IPS-20b (cell line): ENCODE measurements around the gene MIPEP.

Experiments used
- H3K27ac ChIP-seq: one replicate; pipeline ENCODE4 v1.5.1; 2013; ENCODE audit warnings: low read length
- H3K27me3 ChIP-seq: 2 replicates; pipeline ENCODE4 v1.6.1; 2013; ENCODE audit warnings: mild to moderate bottlenecking, low read length, inconsistent platforms; ENCODE audit not compliant: insufficient read depth
- H3K36me3 ChIP-seq: 2 replicates; pipeline ENCODE4 v1.6.1; 2013; ENCODE audit warnings: low read depth, mild to moderate bottlenecking, inconsistent platforms, low read length, moderate library complexity; ENCODE audit not compliant: insufficient read depth
- H3K4me1 ChIP-seq: 2 replicates; pipeline ENCODE4 v1.6.1; 2013; ENCODE audit warnings: mild to moderate bottlenecking, control low read depth, inconsistent platforms, low read length, moderate library complexity; ENCODE audit not compliant: insufficient read depth
- H3K4me3 ChIP-seq: 2 replicates; pipeline ENCODE4 v1.5.1; 2013; ENCODE audit warnings: mild to moderate bottlenecking, low read length, inconsistent platforms
- H3K9ac ChIP-seq: 2 replicates; pipeline ENCODE4 v1.6.1; 2013; ENCODE audit warnings: low read depth, mild to moderate bottlenecking, inconsistent platforms, low read length, moderate library complexity
- H3K9me3 ChIP-seq: 2 replicates; pipeline ENCODE4 v1.6.1; 2013; ENCODE audit warnings: mild to moderate bottlenecking, low read depth, low read length, inconsistent platforms; ENCODE audit not compliant: insufficient read depth

Gene MIPEP

DNA sequence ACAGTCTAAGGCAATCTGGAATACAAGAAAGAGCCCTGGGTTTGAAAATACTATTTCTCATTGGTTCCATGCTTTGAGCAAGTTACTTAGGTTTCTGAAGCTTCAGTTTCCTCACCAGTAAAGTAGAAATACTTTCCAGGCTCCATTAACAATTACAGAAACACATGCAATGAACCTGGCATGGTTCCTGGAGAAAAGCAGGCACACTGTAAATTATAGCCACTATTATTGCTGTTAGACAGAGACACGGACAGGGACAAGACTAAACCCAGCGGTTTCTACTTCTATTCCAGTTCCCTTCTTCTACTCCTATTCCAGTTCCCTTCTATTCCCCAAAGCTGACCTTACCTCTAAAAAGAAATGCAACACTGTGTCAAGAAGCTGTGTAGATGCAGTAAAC is 41.2 kb downstream of the MIPEP start:
- no peak overlapping the region for H3K9ac ChIP-seq
- H3K27ac ChIP-seq, result no peak overlapping the region
- no peaks in the 10 kb centered on the region for H3K4me1 ChIP-seq
- H3K36me3 ChIP-seq, result no peaks in the 10 kb centered on the region
- no peaks in the 10 kb centered on the region for H3K9me3 ChIP-seq
- no peak overlapping the region for H3K4me3 ChIP-seq
- H3K27me3 ChIP-seq, result no peaks in the 10 kb centered on the region

DNA sequence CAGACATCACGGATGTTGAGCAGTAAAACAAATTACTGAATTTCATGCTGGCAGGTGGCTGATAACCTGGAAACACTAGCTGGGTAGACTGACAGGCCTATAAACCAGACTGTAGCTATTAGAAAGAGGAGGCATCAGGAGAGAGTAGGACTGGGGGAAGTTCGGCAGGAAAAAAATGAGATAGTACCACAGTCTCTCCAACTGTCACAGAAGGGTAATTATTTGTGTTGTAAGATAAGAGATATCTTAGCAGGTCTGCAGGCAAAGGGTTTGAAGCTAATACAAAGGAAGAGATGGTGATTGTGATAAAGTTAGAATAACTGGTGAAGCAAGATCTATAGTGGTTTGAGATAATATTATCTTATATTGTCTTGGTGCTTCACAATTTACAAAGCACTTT is 41.7 kb downstream of the MIPEP start:
- H3K4me3 ChIP-seq, result no peak overlapping the region
- H3K4me1 ChIP-seq, result no peaks in the 10 kb centered on the region
- H3K27ac ChIP-seq, result no peak overlapping the region
- H3K27me3 ChIP-seq, result no peaks in the 10 kb centered on the region
- H3K9me3 ChIP-seq, result no peaks in the 10 kb centered on the region
- H3K36me3 ChIP-seq, result no peaks in the 10 kb centered on the region
- H3K9ac ChIP-seq, result no peak overlapping the region

DNA sequence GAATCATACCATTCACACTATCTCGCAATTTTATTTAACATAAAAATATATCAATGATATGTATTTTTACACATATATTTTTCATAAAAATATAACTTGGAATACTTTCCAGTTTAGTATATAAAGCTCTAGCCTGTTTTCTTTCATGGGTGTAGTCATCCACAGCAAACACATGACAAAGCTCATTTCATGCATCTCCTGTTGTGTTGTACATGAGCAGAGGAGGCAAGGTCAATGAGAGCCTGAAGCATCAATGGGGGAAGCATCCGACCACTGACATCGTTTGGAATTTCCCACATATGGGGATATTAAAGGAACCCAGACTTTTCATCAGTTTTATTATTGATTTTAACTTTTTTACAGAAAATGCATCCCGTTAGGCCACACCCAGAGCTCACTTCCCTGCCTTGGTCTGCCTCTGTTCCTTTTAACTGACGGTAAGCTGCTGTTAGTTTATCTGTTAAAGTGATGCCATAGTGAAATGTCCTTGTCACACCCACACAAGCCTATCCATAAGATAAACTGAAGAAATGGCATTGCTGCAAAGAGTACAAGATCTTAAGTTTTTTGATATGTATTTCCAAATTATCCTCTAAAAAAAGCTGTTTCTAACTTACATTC is 44.0 kb downstream of the MIPEP start:
- Histone ChIP-seq H3K9me3 (no peaks in the 10 kb centered on the region), H3K4me3 (no peak overlapping the region), H3K27me3 (no peaks in the 10 kb centered on the region), H3K27ac (no peak overlapping the region), H3K36me3 (no peaks in the 10 kb centered on the region), H3K9ac (no peak overlapping the region), H3K4me1 (no peaks in the 10 kb centered on the region)

DNA sequence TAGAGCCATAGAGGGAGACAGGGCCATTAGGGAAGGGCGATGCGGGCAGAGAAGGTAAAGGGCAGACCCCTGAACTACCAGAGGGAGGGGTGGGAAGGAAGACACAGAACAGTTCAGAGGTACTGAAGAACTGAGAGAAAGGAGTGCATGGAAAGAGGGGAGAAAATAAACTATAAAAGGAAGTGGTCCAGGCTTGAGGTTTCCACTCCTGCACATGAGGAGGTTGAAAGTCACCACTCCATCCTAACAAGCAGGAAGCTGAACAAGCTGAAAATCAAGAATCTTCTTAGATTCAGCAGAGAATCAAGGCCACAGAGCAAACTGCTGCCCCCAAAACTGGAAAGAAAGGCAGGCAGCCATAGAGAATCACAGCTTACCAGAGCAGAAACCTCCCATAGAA is 45.1 kb downstream of the MIPEP start:
- Histone ChIP-seq H3K27ac (no peak overlapping the region), H3K9ac (no peak overlapping the region), H3K9me3 (no peaks in the 10 kb centered on the region), H3K4me3 (no peak overlapping the region), H3K4me1 (no peaks in the 10 kb centered on the region), H3K36me3 (no peaks in the 10 kb centered on the region; the same call in 1 of the 2 replicates), H3K27me3 (no peaks in the 10 kb centered on the region)

DNA sequence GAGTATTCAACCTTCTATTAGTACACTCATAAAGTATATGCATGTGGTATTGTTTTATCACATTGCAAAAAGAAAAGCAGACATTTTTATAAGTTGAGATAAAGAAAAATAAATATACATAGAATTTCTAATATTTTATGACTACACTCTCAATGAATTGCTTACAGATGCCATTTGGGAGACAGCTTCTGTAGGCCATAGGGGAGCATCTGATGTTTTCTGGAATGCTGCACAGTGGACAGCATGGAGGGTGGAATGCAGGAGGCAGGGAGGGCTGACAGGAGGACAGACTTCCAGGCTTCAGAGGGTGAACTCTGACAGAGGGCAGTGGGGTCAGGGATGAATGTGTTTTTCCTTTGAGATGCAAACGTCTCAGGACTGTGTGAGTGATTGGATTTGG is 45.8 kb downstream of the MIPEP start:
- Histone ChIP-seq H3K9ac (no peak overlapping the region), H3K9me3 (no peaks in the 10 kb centered on the region), H3K27me3 (no peaks in the 10 kb centered on the region), H3K36me3 (no peaks in the 10 kb centered on the region; the same call in 1 of the 2 replicates), H3K4me3 (no peak overlapping the region), H3K4me1 (no peaks in the 10 kb centered on the region), H3K27ac (no peak overlapping the region)

DNA sequence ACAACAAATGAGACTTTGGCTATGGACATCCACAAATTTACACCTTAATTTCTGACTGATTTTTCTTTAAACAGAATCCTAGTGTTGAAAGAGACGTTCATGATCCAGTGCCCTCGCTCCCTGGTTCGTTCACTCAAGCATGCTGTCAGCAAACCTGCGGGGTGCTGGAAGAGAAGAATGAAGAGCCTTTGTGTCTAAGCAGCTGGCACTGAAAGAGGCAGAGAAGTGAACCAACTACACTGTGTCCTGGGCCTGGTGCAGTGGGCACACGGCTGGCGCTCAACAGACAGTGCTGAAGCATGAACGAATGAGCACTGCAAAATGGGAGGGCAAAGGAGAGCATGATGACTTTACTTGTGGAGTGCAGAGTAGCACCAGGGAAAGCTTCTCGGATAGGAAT is 46.8 kb downstream of the MIPEP start:
- no peak overlapping the region for H3K4me3 ChIP-seq
- H3K9ac ChIP-seq, result no peak overlapping the region
- H3K27ac ChIP-seq, result no peak overlapping the region
- H3K4me1 ChIP-seq, result no peaks in the 10 kb centered on the region
- no peaks in the 10 kb centered on the region for H3K9me3 ChIP-seq
- H3K36me3 ChIP-seq, result peaks cover 1% of the 10 kb centered on the region
- H3K27me3 ChIP-seq, result no peaks in the 10 kb centered on the region

DNA sequence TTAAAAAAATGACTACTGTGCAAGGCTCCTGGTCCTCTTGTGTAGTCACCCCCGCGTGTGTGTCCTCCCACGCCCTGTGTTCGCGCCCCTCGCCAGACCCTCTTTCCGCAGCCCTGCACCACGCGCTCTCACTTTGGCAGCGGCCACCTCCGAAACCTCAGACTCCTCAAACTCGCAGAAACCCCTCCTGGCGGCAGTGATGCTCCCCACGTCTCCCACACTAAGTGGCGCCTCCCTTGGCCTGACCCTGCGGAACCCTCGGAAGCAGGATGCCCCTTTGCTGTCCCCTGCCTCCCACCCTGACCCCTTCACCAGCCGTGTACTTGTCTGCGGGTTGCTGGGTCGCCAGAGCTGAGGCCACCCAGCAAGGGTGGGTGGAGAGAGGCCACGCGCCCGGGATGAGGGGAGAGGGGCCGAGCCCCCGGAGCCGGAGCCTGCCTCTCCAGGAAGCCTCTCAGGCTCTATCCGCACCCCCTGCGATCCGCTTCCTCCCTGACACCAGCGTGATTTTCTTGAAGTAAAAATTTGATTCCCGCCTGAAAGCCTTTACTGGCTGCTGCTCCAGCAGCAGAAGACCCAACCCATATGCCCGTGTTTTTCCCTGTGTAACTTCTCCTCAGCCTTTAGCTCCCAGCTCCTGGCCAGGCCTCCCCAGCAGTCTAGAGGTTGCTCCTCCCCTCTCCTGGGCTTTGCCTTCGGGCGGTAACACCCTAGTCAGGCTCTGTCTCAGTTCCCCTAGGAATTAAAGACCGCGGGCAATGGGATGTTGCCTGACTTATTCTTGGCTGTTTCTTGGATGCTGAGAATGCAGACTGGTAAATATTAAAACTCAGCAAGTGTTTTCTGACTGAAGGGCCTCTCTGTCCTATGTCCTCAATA is 55.2 kb downstream of the MIPEP start:
- Histone ChIP-seq H3K27ac (no peak overlapping the region), H3K36me3 (peaks cover 6% of the 10 kb centered on the region), H3K9me3 (no peaks in the 10 kb centered on the region), H3K9ac (no peak overlapping the region), H3K4me3 (no peak overlapping the region), H3K4me1 (no peaks in the 10 kb centered on the region), H3K27me3 (no peaks in the 10 kb centered on the region)

DNA sequence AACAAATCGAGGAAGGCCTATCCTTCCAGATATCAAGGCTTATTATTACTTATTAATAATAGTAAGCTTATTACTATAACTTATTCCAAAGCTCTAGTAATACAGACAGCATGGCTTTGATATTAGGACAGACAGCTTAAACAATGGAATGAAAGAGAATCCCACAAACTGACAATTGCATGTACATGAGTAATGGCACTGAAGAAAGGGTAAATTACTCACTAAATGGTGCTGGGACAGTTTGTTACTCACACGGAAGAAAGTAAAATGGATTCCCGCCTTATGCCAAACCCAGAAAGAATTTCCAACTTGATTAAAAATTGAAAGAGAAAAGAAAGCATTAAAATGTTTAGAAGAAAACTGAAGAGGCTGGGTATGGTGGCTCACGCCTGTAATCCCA is 60.3 kb downstream of the MIPEP start:
- Histone ChIP-seq H3K27me3 (no peaks in the 10 kb centered on the region), H3K36me3 (no peaks in the 10 kb centered on the region; the same call in 1 of the 2 replicates), H3K9me3 (peaks cover 14% of the 10 kb centered on the region; the same call in 1 of the 2 replicates), H3K4me1 (no peaks in the 10 kb centered on the region), H3K4me3 (no peak overlapping the region), H3K27ac (no peak overlapping the region), H3K9ac (no peak overlapping the region)

DNA sequence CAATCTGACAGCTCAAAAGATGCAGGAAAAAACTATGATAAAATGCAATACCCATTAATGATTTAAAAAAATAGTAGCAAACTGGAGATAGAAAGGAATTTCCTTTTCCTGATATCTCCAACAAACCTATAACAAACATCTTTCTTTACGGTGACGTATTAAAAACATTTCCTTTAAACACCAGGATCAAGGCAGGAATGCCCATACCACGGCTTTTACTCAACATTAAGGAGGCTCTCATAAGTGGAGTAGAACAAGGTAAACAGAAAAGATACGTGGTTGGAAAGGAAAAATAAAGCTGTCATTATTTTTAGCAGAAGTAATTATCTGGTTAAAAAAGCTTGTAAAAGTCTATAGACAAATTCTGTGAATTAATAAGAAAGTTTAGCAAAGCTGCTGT is 61.1 kb downstream of the MIPEP start:
- Histone ChIP-seq H3K4me1 (no peaks in the 10 kb centered on the region), H3K9me3 (peaks cover 14% of the 10 kb centered on the region; the same call in 1 of the 2 replicates), H3K27ac (no peak overlapping the region), H3K36me3 (no peaks in the 10 kb centered on the region; the same call in 1 of the 2 replicates), H3K9ac (no peak overlapping the region), H3K27me3 (no peaks in the 10 kb centered on the region), H3K4me3 (no peak overlapping the region)

DNA sequence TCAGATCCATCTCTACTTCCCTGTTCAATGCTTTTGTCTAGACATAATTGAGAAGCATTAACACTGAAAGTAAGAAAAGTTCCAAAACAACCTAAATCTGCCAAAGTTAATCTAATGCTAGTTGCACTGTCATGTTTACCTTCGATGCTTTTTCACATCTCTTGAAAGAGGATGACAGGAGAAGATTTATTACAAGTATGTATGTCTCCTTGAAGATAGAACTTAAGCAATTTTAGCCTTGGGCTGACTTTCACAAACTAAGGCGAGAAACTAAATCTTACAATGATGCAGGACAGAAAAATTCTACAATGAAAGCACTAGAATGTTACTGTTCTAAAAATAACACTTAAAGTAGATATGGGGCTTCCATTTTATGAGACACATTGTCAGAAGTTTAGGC is 64.0 kb downstream of the MIPEP start:
- peaks cover 14% of the 10 kb centered on the region; the same call in 1 of the 2 replicates for H3K9me3 ChIP-seq
- no peaks in the 10 kb centered on the region for H3K27me3 ChIP-seq
- no peak overlapping the region for H3K9ac ChIP-seq
- H3K4me1 ChIP-seq, result no peaks in the 10 kb centered on the region
- no peaks in the 10 kb centered on the region; the same call in 1 of the 2 replicates for H3K36me3 ChIP-seq
- H3K4me3 ChIP-seq, result no peak overlapping the region
- no peak overlapping the region for H3K27ac ChIP-seq

DNA sequence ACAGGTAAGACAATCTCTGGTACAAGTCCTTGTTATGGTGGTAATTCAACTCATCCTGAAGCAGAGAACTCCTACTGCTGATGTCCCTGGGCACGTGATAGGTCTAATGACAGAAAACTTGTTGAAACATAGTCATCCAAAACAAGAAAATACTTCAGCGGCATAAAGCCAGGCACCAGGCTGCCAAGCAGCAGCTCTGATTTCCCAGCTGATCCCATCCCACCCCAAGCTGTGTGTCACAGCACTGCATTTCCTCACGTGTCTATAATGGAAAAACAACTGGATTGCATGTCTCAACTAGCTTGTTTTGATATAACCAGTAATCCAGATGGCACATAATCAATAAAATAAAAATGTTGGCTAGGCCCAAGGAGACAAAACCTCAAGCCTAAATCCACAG is 64.8 kb downstream of the MIPEP start:
- Histone ChIP-seq H3K36me3 (no peaks in the 10 kb centered on the region; the same call in 1 of the 2 replicates), H3K4me3 (no peak overlapping the region), H3K9me3 (peaks cover 14% of the 10 kb centered on the region; the same call in 1 of the 2 replicates), H3K27me3 (no peaks in the 10 kb centered on the region), H3K9ac (no peak overlapping the region), H3K27ac (no peak overlapping the region), H3K4me1 (no peaks in the 10 kb centered on the region)
